ENCODE measurements around the gene ZSCAN10.

DNA sequence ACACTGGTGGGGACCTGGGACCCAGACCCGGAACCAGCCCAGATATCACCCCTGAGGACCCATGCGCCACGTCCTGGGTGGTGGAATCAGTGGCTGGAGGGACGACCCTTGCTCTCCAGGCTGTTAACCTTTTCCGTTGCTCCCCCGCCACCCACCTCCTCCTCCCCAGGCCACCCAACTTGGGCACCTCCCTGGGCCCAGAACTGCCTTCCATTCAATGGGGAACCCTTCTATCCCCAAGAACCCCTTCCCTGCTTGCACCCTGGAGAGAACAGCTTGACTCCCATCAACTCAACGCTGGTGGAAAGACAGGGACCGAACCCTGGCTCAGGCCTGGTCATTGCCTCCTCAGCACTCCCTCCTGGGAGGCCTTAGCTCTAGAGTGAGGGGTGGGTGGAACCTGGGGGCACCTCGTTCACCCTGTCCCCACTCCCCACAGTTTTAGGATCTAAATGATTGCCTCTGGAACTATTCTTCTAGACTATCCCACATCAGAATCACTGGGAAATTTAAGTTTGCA, 39.3 kb downstream of the ZSCAN10 start:
- TF ChIP-seq, protein P1, sequence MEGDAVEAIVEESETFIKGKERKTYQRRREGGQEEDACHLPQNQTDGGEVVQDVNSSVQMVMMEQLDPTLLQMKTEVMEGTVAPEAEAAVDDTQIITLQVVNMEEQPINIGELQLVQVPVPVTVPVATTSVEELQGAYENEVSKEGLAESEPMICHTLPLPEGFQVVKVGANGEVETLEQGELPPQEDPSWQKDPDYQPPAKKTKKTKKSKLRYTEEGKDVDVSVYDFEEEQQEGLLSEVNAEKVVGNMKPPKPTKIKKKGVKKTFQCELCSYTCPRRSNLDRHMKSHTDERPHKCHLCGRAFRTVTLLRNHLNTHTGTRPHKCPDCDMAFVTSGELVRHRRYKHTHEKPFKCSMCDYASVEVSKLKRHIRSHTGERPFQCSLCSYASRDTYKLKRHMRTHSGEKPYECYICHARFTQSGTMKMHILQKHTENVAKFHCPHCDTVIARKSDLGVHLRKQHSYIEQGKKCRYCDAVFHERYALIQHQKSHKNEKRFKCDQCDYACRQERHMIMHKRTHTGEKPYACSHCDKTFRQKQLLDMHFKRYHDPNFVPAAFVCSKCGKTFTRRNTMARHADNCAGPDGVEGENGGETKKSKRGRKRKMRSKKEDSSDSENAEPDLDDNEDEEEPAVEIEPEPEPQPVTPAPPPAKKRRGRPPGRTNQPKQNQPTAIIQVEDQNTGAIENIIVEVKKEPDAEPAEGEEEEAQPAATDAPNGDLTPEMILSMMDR (IDR thresholded peaks at IDR 0.05) = no peak
- TF ChIP-seq EP300 (IDR thresholded peaks at IDR 0.05) (no peak), POLR2A (IDR thresholded peaks at IDR 0.05) (no peak)

Data from sigmoid colon (tissue), 4 donors.